Thyroid gland (tissue), 4 donors: ENCODE data around the gene PSMD1. TPM values are rescaled to one million over a fixed set of nuclear protein-coding genes. Genes with fewer than 3 reads are reported as not detected.

Experiments
- DNase-seq, 2 donors: peaks; one replicate each; pipeline ENCODE4 v3.0.0-alpha.2; 2019
- H3K27ac ChIP-seq, 3 donors: fragments of 200-600 bp; sonication (generic); 1 replicate in 2 of 3; 2 replicates in 1 of 3; pipeline ENCODE4 v1.5.1; 2016 to 2019; ENCODE audit warnings: mild to moderate bottlenecking in 1 of 3, moderate library complexity in 1 of 3
- H3K27me3 ChIP-seq: fragments of 200-600 bp; sonication (generic); one replicate; pipeline ENCODE4 v1.5.1; 2019
- H3K36me3 ChIP-seq, 2 donors: fragments of 200-600 bp; sonication (generic); one replicate each; pipeline ENCODE4 v1.5.1; 2016 to 2019
- H3K4me1 ChIP-seq, 2 donors: fragments of 200-600 bp; sonication (generic); one replicate each; pipeline ENCODE4 v1.5.1; 2017 to 2019
- H3K4me3 ChIP-seq, 3 donors: fragments of 200-600 bp; sonication (generic); replicated peaks in 1 of 3; 1 replicate in 2 of 3; 2 replicates in 1 of 3; pipeline ENCODE4 v1.5.1; 2016; ENCODE audit warnings: mild to moderate bottlenecking in 1 of 3
- H3K9me3 ChIP-seq: fragments of 200-600 bp; sonication (generic); one replicate; pipeline ENCODE4 v1.5.1; 2017
- POLR2A ChIP-seq, 2 donors: fragments of 450-650 bp; IDR thresholded peaks; one replicate each; pipeline ENCODE4 v1.6.1; 2017; ENCODE audit warnings: antibody characterized with exemption in 2 of 2, mild to moderate bottlenecking in 2 of 2, moderate library complexity in 1 of 2
- whole genome bisulfite sequencing, 2 donors: methylation state at CpG; one replicate each; pipeline ENCODE4 v1.1.5; 2017; 5-methylcytosine and 5-hydroxymethylcytosine counted together
- intact Hi-C: fragments of 100-400 bp; cut with DNase I; formaldehyde crosslinking; loops from one replicate; pipeline ENCODE4 v1.15.1; 2023
- total RNA-seq, 4 donors: library from RNA; depleted of rRNA; stranded (reverse); fragments of >200 nt; gene quantifications; one replicate each; pipeline ENCODE4 v1.2.3, GENCODE V29; 2016
- TF ChIP-seq, protein P1 (sequence below), 6 experiments: fragments of 200-600 bp in 3 of 6; fragments of 450-650 bp in 3 of 6; sonication (generic) in 3 of 6; IDR thresholded peaks; one replicate each; pipeline ENCODE4 v1.5.1; 2016 to 2019; ENCODE audit warnings: antibody characterized with exemption in 6 of 6, mild to moderate bottlenecking in 2 of 6, inconsistent platforms in 1 of 6, moderate library complexity in 1 of 6

PSMD1 gene
- total RNA-seq, 4 donors from 2014 or later: 60.2 to 98.7 (median 78.4) TPM

DNA sequence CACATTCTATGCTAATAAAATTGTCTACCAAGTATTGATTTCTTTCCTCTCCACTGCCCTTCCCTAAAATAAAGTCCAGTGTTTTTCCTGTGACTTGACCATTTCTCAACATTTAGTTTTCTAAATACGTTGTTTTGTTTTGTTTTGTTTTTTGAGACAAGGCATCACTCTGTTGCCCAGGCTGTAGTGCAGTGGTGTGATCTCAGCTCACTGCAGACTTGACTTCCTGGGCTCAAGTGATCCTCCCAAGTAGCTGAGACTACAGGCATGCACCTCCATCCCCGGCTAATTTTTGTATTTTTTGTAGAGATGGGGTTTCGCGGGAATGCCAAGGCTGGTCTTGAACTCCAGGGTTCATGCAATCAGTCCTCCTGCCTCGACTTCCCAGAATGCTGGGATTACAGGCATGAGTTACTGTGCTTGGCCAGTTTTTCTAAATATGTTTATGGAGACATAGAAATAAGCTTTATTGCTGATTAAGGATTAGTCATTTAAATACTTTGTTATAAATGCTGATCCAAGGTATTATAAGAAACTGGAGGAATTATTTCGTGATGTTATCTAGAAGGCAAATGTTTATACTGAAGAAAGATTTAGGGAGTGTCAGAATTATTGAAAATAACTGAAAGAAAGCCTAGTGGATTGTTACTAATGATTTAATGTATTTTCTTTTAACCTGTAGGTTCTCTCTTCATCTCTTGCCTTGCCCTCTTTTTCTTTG is 73.8 kb downstream of the PSMD1 start:
- intact Hi-C loops: no loop called here
- WGBS, 2 donors: 95 to 96% methylated on average over 6 of the region's 6 CpGs
- H3K27me3 ChIP-seq: no peaks in the 10 kb centered on the region

DNA sequence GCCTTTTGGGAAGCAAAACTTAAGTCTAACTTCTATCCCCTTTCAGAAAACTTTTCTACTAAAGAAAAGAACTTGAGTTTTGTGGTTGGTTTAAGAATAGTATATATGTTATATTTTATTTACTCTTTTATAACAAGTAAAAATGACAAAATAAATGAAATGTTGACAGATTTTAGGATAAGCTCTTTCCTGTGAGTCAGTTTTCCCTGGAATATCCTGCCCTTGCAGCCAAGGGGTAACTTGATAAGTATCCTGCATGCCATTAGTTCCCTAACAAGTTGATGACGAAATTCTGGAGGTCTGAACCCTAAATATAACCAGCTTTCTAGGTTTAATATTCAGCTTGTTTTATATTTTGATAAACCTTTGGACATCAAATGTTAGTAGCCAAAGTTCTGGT is 75.5 kb downstream of the PSMD1 start:
- intact Hi-C loops: no loop called here
- H3K27ac ChIP-seq: no peak overlapping the region
- TF ChIP-seq POLR2A (IDR thresholded peaks at IDR 0.05): no peak
- TF ChIP-seq, protein P1, sequence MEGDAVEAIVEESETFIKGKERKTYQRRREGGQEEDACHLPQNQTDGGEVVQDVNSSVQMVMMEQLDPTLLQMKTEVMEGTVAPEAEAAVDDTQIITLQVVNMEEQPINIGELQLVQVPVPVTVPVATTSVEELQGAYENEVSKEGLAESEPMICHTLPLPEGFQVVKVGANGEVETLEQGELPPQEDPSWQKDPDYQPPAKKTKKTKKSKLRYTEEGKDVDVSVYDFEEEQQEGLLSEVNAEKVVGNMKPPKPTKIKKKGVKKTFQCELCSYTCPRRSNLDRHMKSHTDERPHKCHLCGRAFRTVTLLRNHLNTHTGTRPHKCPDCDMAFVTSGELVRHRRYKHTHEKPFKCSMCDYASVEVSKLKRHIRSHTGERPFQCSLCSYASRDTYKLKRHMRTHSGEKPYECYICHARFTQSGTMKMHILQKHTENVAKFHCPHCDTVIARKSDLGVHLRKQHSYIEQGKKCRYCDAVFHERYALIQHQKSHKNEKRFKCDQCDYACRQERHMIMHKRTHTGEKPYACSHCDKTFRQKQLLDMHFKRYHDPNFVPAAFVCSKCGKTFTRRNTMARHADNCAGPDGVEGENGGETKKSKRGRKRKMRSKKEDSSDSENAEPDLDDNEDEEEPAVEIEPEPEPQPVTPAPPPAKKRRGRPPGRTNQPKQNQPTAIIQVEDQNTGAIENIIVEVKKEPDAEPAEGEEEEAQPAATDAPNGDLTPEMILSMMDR (IDR thresholded peaks at IDR 0.05): no peak
- no peaks in the 10 kb centered on the region for H3K36me3 ChIP-seq
- H3K9me3 ChIP-seq: no peaks in the 10 kb centered on the region
- WGBS, 2 donors: 77 to 78% methylated on average over 1 of the region's 1 CpG
- no peaks in the 10 kb centered on the region for H3K27me3 ChIP-seq
- H3K4me1 ChIP-seq: peaks cover 0 to 5% of the 10 kb centered on the region in 2 donors
- H3K4me3 ChIP-seq: no peak overlapping the region
- DNase-seq: no peak

More for the DNA sequence above, 73.8 kb downstream of the PSMD1 start:
- H3K4me1 ChIP-seq: peaks cover 0 to 5% of the 10 kb centered on the region in 2 donors
- no peak for DNase-seq
- no peaks in the 10 kb centered on the region for H3K9me3 ChIP-seq
- no peaks in the 10 kb centered on the region for H3K36me3 ChIP-seq
- no peak for TF ChIP-seq POLR2A (IDR thresholded peaks at IDR 0.05)
- TF ChIP-seq, protein P1 (IDR thresholded peaks at IDR 0.05): no peak
- no peak overlapping the region for H3K27ac ChIP-seq
- H3K4me3 ChIP-seq: no peak overlapping the region

DNA sequence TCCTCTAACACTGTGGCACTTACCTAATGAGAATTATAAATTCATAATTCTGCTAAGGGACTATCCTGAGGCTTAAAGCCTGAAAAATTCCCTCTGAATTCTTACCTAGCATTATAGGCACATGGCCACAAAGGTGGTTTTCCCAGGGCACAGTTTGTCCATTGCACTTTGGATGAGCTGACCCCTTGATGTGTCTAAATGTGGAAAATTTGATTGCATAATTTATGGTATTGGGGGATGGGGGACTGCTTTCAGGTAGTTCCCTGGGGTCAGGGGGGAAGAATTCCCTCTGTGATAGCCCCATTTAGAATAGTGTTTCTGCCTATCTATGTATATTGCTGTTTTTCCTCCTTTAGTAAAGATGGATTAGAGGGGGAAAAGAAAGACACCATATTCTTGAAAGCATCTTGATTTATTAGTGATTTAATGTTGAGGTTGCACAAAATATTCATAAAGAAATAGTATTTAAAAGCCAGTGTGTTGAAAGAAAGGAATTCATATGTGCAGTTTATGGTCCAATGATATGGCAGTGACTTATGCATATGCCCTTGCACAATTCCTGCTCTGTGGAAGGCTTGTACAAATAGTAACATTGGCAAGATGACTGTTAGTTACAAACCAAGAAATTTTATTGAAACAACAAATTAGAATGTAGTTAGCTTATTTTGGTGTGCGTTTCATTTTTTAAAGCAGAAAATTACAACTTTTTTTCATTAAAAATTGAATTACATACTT is 76.9 kb downstream of the PSMD1 start:
- Histone ChIP-seq H3K27ac (no peak overlapping the region), H3K36me3 (no peaks in the 10 kb centered on the region), H3K27me3 (no peaks in the 10 kb centered on the region), H3K9me3 (no peaks in the 10 kb centered on the region), H3K4me1 (peaks cover 0 to 5% of the 10 kb centered on the region in 2 donors), H3K4me3 (no peak overlapping the region)
- intact Hi-C loops: no loop called here
- WGBS, 2 donors: 89 to 91% methylated on average over 1 of the region's 1 CpG
- DNase-seq: no peak
- TF ChIP-seq, protein P1 (IDR thresholded peaks at IDR 0.05): no peak
- no peak for TF ChIP-seq POLR2A (IDR thresholded peaks at IDR 0.05)

DNA sequence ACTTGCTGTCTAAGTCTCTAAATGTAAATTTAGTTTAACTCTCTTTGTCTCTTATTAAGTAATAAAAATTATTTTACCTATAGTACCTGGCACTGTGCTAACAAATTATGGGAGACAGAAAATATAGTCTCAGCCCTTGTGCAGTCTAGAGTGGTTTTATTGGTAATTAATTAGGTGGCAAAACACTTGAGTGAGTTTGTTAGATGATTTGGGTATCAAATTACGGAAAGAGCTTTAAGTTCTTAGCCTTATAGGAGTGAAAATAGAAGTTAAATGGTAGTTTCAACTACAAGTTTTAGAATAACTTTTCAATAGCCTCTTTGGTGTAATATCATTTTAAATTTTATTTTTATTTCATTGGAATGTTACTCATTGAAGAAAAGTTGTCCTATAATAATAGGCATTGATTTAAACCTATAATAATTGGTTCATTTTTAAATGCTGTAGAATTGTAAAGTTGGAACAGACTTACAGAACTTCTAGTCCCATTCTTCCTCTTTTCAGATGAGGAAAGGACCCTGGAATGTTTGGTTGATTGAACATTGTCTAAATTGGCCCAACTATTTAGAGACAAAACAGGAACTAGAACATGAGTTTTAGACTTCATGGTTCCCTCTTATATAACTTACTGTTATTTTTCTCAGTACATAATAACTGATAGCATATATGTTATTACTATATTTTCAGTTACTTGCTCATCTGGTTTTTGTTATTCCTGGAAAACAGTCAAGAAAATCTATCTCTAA is 78.4 kb downstream of the PSMD1 start:
- TF ChIP-seq, protein P1 (IDR thresholded peaks at IDR 0.05): no peak
- TF ChIP-seq POLR2A (IDR thresholded peaks at IDR 0.05): no peak
- DNase-seq: no peak
- Histone ChIP-seq H3K4me3 (no peak overlapping the region), H3K4me1 (peaks cover 0 to 5% of the 10 kb centered on the region in 2 donors), H3K27me3 (no peaks in the 10 kb centered on the region), H3K27ac (peak overlapping the region in 1 of 3 donors; percentile 23), H3K9me3 (no peaks in the 10 kb centered on the region), H3K36me3 (no peaks in the 10 kb centered on the region)
- 97% methylated on average over 1 of the region's 1 CpG for WGBS, 2 donors
- intact Hi-C loops: no loop called here
